NCI-H2029 (cell line): ENCODE results near the gene MEG3.
"Not testable (repeated sequence)": the region's sequence is repeated elsewhere in the genome, so short reads cannot be mapped to it uniquely, and the experiment has no call there.

ENCODE experiments used
- DNase-seq: peaks from one replicate; lab custom pipeline; 2025; lab: John Stamatoyannopoulos, UW

Gene MEG3

DNA sequence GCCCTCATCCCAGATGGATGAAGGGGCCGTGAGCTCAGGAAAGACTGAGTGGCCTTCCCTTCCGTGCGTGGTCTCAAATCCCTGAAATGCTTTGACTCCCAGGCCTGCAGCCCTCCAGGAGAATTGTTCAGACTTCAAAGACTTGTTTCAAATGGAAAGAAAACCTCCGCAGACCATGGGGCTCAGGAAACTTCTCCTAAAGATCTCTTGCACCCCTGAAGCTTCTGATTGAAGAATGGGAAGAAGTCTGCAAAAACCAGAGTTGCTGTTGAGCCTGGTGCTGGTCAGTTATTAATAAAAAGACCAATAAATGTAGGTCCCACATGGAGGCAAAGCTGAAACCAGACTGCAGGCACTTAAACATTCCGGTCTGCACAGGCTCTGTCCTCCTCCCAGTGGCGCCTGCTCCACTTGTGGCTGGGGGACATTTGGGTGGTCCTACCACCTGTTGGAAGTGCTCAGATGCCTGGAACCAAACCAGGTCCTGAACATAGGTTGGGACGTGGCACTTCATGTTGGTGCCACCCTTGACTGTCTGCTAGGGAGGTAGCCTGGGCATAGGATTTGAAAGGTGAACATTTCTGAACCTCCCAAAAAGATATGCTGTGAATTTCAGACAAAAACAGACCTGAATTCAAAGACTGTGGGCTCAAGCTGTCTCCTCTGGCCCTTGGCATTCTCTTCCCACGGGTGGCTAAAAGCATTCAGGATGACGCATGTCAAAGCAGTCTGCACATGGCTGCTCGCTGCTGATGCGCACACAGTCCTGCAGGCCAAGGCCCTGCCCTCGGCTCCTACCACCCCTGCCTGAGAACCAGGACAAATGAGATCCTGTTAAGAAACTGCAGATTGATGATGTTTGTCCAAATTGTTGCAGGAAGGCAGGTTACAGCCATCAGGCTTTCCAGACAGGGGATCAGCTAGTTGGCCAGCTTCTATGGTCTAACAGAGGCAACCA lies 36.2 kb upstream of the MEG3 start:
- no peak for DNase-seq

DNA sequence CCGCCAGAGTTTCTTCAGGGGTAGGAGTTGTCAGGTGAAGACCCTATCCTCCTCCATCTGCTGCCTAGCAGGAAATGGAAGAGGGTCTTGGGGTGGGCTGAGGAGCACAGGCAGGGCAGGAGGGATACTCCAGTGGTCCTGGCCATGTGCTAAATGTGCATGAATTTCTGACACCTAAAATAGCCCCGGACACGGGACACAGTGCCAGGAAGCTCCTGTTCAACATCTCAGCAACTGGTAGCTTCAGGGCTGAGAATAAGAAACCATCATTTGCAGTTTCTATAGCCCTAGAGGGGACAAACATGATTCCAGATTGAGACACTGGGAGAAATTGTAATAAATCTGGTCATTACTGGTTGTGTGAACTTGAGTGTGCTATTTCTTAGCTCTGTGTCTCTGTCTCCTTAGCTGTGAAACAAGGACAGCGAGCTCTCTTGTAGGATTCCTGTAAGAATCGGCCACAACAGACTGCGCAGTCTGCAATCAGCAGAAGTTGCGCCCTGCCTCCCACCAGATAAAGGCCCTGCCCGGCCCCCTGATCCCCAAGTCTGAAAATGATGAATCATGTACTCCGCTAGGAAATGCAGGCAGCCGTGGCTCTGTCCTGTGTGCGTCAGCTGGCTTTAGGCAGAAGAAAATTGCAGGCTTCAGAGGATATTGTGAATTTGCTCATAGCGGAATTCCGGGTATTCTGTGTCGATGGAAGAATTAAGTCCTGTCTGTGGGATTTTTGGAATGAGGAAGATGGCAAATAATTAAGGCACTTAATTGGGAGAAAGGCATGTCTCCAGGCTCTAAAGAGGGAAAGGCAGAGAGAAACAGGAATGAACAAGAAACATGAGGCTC lies 35.2 kb upstream of the MEG3 start:
- DNase-seq = no peak

DNA sequence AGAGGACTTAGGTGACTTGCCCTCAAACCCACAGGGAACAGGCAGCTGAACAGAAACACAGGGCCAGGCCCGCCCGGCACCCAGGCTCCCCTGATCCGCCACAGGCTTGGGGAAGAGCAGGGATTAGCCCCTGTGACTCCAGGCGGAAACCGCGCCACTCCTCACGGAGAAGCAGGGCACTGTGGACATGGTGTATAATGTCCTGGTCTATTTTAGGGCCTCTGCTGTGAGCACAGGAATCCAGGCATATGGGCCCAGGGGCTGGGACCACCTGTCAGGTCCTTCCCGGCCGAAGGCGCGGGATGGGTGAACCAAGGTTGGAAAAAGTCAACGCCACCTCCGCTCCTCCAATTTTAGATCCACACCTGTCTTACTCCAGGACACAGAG lies 34.6 kb upstream of the MEG3 start:
- DNase-seq = no peak

DNA sequence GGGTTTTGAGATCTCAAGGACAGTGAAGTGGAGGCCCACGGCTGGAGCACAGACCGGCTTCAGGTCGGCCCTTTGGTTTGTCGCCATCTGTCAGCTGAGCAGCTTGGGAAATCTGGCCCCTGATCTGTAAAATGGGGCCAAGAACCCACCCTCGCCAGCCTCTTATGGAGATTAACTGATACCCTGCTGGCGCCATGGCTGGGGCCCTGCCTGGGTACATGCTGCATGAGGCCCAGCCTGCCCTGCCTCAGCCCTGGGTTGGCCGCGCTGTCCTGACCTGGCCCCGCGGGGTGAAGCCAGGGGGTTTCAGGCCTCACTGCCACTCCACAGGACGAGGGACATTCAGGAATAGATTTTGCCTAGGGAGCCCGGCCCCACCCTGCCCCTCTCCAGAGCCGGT lies 33.9 kb upstream of the MEG3 start:
- DNase-seq = no peak

DNA sequence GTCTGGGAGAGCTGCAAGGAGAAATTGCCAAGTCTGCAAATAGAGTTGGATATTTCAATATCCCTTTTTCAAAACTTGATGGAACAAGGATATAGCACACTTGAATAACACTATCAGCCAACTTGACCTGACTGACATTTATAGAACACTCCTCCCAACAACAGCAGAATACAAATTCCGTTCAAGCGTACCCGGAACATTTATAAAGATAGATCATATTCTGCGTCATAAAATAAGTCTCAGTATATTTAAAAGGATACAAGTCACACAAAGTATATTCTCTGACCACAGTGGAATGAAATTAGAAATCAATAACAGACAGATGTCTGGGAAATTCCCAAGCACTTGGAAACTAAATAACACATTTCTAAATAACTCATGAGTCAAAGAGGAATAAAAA lies 29.0 kb upstream of the MEG3 start:
- no peak for DNase-seq

DNA sequence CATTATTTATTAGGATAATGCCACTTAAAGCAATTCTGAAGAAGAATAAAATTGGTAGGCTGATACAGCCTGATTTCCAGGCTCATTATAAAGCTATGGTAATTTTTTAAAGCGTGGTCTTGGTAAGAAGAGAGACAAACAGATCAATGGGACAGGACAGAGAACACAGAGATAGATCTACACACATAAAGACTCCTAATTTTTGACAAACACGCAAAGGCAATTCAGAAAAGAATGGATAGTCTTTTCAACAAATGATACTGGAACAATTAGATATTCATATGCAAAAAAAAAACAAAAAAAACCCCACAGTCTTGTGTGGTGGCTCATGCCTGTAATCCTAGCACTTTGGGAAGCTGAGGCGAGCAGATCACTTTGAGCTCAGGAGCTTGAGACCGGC lies 25.9 kb upstream of the MEG3 start:
- no peak for DNase-seq

DNA sequence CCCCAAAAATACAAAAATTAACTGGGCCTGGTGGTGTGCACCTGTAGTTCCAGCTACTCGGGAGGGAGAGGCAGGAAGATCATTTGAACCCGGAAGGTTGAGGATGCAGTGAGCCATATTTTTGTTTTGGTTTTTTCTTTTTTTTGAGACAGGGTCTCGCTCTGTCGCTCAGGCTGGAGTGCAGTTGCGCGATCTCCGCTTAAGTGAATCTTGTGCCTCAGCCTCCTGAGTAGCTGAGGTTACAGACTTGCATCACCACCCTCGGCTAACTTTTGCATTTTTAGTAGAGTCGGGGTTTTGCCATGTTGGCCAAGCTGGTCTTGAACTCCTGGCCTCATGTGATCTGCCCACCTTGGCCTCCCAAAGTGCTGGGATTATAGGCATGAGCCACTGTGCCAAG lies 24.5 kb upstream of the MEG3 start:
- not testable (repeated sequence) for DNase-seq

DNA sequence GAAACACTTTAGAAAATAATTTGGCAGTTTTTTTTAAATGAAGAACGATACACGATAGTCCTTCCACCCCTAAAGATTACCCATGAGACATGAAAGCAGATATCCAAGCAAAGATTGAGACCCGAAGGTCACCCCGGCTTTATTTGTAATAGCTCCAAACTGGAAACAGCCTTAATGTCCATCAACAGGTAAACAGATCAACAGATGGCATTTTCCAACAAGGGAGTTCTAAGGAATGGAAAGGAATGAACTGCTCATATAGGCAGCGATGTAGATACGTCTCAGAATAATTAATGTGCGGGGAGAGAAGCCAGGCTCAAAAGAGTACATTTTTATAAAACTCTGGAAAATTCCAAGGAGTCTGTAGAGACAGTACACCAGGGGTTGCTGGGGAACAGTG lies 23.7 kb upstream of the MEG3 start:
- DNase-seq = no peak

DNA sequence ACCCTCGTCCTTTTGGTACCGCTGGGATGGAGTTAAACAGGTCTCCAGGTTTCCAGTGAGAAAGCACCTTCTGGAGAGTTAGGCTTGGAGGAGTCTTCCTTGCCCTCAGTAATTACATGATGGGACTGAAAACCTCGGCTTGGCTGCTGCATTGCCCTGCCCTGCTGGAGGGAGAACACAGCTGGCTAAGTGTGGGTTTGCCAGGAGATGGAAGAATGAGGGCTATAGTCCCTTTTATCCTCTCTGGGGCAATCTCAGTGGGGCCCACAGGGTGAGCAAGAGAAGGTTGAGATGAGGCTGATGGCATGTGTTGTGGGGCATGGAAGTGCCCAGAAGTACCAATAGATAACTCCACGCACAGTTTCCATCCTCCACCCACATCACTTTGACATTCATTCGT lies 23.2 kb upstream of the MEG3 start:
- DNase-seq = no peak

DNA sequence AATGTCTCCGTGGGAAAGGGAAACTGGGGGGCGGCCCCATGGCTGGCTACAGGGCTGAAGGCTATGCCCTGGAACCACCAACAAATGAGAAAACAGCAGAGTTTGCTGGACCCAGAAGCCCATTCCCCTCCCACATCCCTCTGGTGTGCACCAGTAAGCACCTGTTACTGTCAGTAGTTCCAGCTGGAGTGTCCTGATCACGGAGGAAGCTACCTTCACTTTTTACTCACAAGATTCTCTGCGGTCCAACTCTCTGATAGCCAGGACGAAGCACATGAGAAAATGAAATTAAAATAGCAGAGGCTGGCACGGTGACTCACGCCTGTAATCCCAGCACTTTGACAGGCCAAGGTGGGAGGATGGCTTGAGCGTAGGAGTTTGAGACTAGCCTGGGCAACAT lies 22.7 kb upstream of the MEG3 start:
- DNase-seq = no peak

DNA sequence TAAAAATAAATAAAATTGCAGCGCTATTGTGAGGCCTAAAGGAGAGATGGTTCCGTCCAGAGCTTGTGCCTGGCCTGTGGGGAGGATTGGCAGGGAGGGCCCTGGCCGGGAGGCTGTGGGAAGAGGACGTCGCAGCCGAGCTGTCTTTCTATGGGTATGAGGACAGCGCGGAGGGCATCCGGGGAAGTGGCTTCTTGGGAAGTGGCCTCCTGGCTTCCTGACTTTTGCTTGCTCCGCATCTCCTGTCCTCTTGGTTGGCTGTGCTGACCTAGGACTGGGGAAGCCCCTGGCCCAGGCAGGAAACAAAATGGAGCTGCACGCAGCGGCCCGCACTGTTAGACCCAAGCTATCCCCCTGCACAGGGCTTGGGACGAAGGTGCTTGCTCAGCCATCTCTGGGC lies 22.2 kb upstream of the MEG3 start:
- no peak for DNase-seq

DNA sequence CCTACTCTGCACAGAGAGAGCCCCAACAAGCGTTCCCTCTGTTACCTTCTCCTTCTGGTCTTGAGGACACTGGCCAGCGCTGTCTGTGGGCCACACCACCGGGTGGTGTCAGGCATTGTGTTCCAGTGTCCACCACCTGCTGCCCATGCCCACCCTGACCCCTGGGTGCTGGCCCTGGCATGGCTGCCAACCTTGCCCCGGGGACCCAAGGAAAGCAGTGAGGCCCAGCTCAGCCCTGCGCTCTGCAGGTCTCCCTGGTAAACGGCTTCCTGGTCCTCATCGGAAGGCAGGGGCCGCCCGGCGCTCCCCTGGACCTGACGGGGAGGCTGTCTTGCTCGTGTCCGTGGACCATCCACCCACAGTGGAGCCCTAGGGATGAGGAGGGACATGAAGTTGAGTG lies 21.8 kb upstream of the MEG3 start:
- no peak for DNase-seq

DNA sequence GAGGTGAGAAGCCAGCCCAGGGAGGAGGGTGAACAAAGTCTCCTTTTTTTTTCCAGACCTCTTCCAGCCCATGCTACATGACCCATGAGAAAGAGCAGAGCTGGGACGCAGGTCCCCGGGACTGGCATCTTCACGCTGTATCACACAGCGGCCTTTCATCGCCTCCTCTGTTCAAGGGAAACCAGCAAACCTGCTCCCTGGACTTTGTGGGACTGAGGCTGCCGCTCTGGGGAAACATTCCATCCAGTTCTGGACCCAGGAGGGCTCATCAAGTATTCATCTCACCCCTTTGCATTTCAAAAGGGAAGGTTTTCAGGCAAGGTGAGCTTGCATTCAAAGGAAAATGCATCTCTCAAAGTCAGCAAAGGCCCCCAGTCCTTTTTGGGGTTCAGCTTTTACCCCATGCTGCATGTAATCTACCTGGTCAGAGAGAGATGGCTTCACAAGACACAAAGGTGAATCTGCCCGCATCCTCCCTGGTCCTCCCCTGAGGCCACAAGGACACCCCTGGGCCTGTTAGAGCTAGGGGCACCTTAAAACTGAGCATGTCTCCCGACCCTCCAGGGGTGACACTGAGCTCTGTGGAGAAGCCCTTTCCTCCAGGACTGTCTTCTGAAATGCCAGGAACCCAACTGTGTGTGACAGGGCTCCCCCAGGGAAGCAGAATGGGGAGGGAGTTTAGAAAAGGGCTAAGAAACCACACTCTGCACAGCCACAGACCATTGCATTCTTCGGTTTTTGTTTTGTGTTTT lies 21.2 kb upstream of the MEG3 start:
- DNase-seq = no peak

DNA sequence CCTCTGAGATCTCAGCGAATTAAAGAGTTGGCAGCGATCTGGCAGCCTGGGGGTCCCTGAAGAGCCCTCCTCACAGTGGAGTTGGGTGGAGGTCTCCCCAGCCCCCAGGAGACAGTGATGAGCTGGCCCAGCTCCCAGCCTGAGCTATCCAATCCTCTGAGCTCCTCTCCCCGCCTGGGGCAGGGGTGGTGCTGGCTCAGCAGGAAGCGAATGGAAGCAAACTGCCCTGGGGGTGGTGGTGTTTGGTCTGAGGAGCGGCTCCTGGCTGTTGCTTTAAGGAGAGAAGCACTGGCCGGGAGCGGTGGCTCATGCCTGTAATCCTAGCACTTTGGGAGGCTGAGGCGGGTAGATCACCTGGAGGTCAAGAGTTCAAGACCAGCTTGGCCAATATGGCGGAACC lies 19.5 kb upstream of the MEG3 start:
- DNase-seq = no peak

DNA sequence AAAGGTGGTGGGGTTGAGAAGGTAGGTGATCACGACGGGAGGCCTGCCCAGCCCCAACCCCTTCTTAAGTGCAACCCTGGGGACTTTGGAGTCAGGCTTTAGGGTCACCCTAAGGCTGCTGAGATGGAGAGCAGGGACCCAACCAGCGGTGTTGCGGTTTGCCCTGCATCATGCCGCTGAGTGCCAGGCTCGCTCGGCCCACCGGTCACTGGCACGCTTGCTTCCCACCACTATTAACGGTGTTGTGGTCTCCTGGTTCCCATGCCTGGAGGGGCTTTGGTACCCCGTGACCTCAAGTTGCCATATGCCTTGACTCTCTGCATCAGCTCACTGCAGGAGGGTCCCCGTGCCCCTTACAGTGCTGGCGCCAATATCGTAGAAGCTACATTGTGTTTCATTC lies 18.4 kb upstream of the MEG3 start:
- no peak for DNase-seq

DNA sequence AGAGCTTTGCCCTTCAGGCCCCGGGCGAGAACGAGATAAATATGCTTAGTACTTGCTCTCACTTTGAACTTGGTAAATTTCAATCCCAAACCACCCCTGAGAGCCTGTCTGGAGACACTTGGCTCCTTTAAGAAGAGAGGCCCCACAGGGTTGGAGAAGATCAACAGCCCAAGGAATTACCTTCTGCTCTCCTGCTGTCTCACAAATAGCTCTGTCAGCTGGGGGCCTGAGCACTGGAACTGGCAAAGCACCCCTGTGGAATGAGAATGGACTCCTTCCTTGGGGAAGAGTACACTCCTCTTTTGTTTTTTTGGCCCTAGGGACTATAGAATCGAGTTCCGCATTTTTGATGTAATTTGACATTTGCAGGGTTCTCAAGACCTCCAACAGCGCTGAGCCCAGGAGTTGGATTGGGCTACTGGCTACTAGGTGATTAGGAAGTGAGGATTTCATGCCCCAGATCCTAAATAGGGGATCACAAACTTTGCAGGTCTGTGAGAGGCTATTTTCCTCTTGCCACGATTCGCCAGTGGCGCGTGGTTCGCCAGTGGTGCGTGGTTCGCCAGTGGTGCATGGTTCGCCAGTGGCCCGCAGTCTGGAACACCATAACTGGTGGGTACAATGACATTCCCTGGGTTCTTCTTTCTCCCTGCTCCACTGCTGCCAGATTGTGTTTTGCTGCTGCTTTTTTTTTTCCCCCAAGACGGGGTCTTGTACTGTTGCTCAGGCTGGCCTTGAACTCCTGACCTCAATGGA lies 17.8 kb upstream of the MEG3 start:
- no peak for DNase-seq

DNA sequence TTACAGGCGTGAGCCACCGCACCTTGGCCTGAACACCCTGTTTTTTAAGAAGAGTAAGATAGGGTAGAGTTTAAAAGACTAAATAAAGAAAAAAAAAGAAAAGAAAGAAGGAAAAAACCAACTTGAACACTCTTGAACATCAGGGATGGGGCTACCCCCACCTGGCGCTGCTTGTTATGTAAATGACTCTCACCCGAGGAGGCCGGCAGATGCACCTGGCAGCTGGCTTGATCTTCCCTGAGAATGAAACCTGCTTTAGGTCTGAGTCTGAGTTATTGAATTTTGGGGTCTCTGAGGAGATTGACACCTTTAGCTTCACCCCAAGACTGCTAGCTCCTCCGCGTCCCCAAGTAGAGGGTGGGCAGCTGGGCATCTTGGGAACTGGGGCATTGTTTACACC lies 15.5 kb upstream of the MEG3 start:
- DNase-seq = no peak

DNA sequence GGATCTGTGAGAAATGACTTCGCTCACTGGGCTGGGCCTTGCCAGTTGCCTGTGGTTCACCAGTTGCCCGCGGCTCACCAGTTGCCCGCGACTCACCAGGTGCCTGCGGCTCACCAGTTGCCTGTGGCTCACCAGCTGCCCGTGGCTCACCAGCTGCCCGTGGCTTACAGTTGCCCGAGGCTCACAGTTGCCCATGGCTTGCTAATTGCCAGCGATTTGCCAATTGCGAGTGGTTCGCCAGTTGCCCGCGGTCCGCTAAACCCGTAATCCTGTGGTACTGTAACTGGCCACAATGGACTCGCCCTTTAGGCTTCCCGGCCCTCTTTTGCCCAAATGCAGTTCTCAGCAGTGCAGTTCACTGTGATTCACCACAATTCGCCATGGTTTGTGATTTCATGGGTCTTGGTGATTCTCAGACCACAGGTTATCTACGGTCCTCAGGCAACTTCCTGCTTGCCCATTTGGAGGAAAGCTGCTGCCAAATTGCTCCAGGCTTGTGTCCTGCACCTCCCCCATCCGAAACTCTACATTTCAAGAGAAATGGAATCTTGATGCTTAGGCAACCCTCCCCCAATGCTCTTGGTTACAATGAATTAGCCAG lies 15.0 kb upstream of the MEG3 start:
- DNase-seq = no peak

DNA sequence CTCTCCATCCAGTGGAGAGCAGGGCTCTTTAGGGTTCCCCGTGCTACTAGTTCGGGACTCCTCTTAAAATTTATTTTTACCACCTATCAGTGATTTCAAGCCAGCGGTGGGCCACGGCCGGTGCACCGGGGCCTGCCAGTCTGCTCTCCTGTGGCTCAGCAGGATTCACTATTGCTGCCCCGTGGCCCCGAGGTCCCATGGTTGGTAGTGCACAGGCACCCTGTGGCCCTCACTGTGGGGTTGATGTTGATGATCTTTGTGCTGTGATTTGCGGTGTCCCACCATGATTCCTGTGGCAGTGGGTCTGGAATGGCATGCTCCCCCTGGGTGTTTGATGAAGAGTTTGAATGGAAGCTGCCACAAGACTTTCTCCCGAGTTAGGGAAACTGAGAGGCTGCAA lies 12.6 kb upstream of the MEG3 start:
- no peak for DNase-seq

DNA sequence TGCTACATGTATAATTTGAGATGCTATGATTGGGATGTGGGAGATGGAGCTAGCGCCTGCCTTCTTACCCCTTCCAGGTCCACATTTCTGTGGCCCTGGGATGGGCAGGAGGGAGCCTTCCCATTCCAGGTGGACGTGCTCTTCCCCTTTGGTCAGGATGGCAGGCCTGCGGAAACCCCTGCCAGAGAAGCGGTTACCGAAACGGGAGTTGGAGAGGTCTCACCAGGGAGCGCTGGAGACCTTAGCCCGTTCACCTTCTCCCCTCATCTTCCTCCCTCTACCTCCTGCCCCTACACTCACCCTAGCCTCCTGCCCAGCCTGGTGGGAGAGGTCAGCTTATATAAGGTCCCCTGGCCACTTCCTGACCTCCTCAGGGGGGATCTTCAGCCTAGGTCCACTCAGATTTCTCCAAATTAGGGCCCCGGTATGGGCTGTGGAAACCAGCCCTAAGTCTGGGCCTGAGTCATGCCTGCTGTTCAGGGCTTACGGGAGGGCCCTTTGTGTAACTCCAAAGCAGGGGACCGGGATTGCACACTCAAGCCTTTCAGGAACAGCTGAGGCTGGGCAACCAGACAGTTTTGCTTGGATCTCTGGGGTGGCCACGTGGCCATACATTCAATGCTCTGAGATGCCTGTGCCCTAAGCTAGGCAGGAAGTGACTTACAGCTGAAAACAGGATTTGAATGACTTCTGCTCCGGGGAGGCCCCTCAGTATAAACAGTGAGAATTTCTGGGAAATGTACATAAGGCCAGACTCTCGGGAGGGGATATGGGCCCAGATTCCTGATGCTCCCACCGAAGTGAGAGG lies 10.2 kb upstream of the MEG3 start:
- DNase-seq = no peak
